Activated naive CD8-positive, alpha-beta T cell (primary cell): ENCODE data around the gene FTO.

Experiments used
- H3K27ac Mint-ChIP-seq: one replicate; pipeline ENCODE4 v1.8.0; 2021; ENCODE audit warnings: mixed read lengths
- H3K27me3 Mint-ChIP-seq: one replicate; pipeline ENCODE4 v1.8.0; 2021; ENCODE audit warnings: mixed read lengths
- H3K36me3 Mint-ChIP-seq: one replicate; pipeline ENCODE4 v1.8.0; 2021; ENCODE audit warnings: mixed read lengths
- H3K4me1 Mint-ChIP-seq: one replicate; pipeline ENCODE4 v1.8.0; 2021; ENCODE audit warnings: low read depth, mixed read lengths
- H3K4me3 Mint-ChIP-seq: one replicate; pipeline ENCODE4 v1.8.0; 2021; ENCODE audit warnings: mild to moderate bottlenecking, mixed read lengths
- H3K9me3 Mint-ChIP-seq: one replicate; pipeline ENCODE4 v1.8.0; 2021; ENCODE audit warnings: low read depth, mixed read lengths

Gene FTO

GRCh38 chr16:54048586-54049495 is 344.9 kb downstream of the FTO start:
- Mint-ChIP-seq H3K4me1 (peaks cover 8% of the 10 kb centered on the region), H3K4me3 (no peak overlapping the region), H3K9me3 (no peaks in the 10 kb centered on the region), H3K27ac (no peak overlapping the region), H3K27me3 (no peaks in the 10 kb centered on the region), H3K36me3 (peaks cover 4% of the 10 kb centered on the region)

DNA sequence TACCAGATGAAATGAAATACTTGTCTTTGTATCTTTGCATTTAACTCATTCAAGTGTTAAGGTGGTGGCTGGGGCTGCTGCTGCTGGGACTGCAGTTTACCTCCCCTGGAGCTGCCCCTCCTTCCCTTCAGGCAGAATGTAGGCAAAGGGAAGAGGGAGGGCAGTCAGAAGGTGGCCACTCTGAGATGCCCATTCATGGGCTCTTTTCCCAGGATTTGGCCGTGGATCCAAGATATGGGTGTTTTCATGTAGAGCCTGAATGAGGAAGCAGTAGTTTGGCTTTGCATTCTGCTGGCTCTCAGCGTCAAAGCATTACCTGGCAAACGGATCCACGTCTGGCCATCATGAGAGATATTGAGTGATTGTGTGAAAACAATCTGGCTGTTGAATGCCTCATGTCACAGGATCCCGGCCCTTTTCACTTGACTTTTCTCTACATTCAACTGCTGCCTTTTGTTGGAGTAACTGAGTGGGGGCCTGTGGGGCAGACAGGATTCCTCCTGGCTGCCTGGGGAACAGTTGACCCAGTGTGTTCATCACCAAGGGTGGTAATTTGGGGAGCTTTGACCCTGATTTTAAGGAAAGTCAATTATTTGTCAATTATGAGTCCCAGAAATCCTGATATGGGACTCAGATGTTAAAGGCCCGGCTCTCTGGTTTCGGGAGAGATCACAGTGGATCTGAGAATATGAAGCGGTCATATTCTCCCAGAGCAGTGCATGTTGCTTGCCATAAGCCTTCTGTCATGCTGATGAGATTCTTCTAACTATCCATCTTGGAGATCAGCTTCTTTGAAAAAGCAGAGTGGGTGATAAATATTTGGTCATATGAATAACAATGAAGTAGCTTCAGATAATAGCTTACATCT is 345.9 kb downstream of the FTO start:
- H3K27ac Mint-ChIP-seq = peak overlapping the region; percentile 16
- no peaks in the 10 kb centered on the region for H3K27me3 Mint-ChIP-seq
- H3K36me3 Mint-ChIP-seq = peaks cover 4% of the 10 kb centered on the region
- H3K4me1 Mint-ChIP-seq = peaks cover 8% of the 10 kb centered on the region
- no peaks in the 10 kb centered on the region for H3K9me3 Mint-ChIP-seq
- no peak overlapping the region for H3K4me3 Mint-ChIP-seq

DNA sequence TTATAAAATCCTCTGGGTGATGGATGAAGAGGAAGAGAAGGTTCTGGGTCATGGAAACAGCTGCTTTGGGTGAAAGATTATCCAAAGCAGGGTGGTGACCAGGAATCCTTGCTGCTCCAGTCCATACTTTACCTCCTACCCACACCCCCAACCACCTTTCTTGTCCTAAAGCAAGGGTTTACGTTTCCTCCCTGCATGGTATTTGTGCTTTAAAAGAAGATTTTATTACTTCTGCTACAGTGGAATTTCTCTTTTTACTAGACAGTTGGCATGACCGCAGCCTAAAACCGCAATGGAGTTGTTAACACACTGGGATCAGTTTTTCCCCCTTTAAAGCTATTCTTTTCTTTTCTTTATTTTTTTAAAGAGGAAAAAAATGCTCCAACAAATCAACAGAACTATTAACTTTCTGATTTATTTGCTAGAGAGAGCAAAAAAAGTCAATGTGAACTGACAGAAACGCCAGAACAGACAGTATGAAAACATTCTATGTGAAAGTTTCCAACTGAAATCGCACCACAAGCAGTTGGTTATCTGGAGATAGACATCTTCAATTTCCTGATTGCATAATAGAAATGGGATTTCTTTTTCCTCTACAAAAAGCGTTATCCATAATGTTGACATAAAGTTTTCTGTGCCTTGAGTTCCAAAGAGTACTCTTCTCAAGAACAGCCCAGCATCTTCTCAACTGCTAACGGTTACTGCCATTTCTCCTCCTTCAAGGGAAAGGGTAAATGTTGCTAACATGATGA is 346.7 kb downstream of the FTO start:
- Mint-ChIP-seq H3K27ac (no peak overlapping the region), H3K4me1 (peaks cover 8% of the 10 kb centered on the region), H3K9me3 (no peaks in the 10 kb centered on the region), H3K36me3 (peaks cover 4% of the 10 kb centered on the region), H3K4me3 (no peak overlapping the region), H3K27me3 (no peaks in the 10 kb centered on the region)

GRCh38 chr16:54051821-54052220 is 347.9 kb downstream of the FTO start:
- Mint-ChIP-seq H3K4me3 (no peak overlapping the region), H3K27me3 (no peaks in the 10 kb centered on the region), H3K9me3 (no peaks in the 10 kb centered on the region), H3K27ac (no peak overlapping the region), H3K36me3 (peaks cover 4% of the 10 kb centered on the region), H3K4me1 (peaks cover 8% of the 10 kb centered on the region)

DNA sequence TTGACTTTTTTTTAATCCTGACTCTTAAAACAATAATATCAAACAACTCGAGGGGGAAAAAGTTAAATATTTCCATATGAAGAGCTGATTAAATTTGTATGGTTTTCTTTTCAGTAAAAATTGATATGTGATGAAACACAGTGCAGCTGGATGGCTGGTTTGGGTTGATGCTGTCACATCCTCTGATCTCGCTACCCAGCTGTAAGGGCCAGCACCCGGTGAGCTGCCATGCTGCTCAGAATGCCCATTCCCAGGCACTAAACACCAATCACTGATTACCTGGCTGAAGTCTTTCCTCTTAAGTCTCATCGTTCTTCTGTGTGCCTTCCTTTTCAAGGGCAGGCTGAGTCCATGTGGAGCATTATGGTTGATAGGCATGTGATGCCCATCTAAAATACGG is 348.3 kb downstream of the FTO start:
- H3K4me1 Mint-ChIP-seq = peaks cover 8% of the 10 kb centered on the region
- no peaks in the 10 kb centered on the region for H3K9me3 Mint-ChIP-seq

DNA sequence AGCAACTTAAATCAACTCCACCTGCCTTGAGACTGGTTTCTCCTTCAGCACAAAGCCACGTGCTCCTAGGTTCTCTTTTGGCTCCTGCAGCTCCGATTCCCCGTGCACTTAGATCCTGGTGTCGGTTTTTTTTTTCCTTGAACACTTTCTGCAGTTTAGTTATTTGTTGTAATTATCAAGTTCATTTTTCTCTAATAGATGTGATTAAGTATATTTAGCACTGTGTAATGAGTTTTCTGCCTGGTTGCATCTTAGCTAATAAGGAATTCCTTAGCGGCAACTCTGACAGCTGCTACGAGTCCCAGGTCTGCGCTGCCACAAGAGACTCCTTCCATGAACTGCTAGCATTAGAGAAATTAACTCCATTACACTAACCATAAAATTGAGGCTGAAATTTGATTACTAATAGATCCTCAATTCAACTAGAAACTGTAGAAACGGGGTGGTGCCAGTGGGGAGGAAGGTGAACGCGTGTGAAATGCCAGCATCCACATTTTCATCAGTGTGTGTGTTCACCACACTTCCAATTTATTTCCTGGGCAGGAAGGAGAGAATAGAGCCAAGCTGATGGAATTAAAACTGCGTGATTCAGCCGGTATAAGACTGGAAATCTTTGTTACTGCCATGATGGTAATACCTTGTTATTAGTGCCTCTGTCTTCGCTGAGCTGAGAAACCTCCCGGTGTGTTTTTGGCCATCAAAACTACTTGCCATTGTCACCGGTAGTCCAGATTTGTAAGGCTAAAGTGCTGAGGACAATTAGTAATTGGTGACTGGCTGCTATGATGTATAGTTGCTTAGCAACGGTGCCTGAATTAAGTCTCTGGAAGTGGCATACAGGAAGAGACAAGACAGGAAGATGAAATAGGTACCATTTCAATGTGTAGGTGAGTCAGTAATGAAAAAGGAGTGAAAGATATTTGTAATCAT is 350.2 kb downstream of the FTO start:
- Mint-ChIP-seq H3K4me1 (peaks cover 8% of the 10 kb centered on the region), H3K36me3 (peaks cover 6% of the 10 kb centered on the region), H3K9me3 (no peaks in the 10 kb centered on the region), H3K27ac (no peak overlapping the region), H3K4me3 (no peak overlapping the region), H3K27me3 (no peaks in the 10 kb centered on the region)

More for the DNA sequence above, 348.3 kb downstream of the FTO start:
- H3K36me3 Mint-ChIP-seq = peaks cover 6% of the 10 kb centered on the region
- H3K4me3 Mint-ChIP-seq = no peak overlapping the region
- H3K27me3 Mint-ChIP-seq = no peaks in the 10 kb centered on the region
- H3K27ac Mint-ChIP-seq = no peak overlapping the region

DNA sequence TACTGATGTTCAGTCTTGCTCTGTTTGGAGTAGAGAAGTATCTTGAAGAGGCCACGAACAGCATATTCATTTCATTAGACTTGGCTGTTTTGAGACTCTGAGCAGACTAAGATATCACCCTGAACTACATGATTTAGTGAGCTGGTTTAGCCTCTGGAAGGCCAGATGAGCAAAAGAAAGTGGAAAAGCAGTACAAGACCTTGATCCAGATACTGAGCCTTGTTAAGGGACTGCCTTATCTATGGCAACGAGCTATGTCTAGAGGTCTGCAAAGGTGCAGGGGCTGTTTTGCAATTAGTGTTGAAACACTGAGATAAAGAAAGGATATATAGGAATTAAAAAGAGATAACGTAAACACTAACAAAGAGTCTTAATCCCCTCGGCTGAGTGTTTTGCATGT is 351.2 kb downstream of the FTO start:
- no peak overlapping the region for H3K4me3 Mint-ChIP-seq
- H3K9me3 Mint-ChIP-seq = no peaks in the 10 kb centered on the region
- peaks cover 6% of the 10 kb centered on the region for H3K36me3 Mint-ChIP-seq
- peaks cover 1% of the 10 kb centered on the region for H3K4me1 Mint-ChIP-seq
- H3K27ac Mint-ChIP-seq = no peak overlapping the region
- H3K27me3 Mint-ChIP-seq = no peaks in the 10 kb centered on the region

DNA sequence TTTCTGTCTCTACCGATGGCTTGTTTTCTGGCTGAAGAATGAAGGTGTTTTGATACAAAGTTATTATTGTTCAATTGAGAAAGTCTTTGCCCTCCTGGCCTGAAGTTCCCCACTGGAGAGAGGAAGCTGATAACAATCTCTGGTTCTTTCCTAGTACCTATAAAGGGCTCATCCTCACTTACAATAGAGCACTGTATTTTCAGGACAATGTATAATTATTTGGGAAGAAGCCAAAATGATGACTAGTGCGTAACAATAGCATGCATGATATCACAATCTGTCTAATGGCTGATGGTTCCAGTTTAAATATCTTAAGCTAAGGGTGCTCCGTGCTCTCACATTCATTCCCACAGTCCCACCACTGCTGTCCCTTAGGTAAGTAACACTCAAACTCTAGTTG is 351.9 kb downstream of the FTO start:
- Mint-ChIP-seq H3K36me3 (peaks cover 6% of the 10 kb centered on the region), H3K4me3 (no peak overlapping the region), H3K9me3 (no peaks in the 10 kb centered on the region), H3K27ac (no peak overlapping the region), H3K27me3 (no peaks in the 10 kb centered on the region), H3K4me1 (peaks cover 1% of the 10 kb centered on the region)

GRCh38 chr16:54056921-54057320 is 353.0 kb downstream of the FTO start:
- peaks cover 1% of the 10 kb centered on the region for H3K4me1 Mint-ChIP-seq
- H3K27me3 Mint-ChIP-seq = no peaks in the 10 kb centered on the region
- no peak overlapping the region for H3K27ac Mint-ChIP-seq
- peaks cover 4% of the 10 kb centered on the region for H3K36me3 Mint-ChIP-seq
- H3K9me3 Mint-ChIP-seq = no peaks in the 10 kb centered on the region
- H3K4me3 Mint-ChIP-seq = no peak overlapping the region

DNA sequence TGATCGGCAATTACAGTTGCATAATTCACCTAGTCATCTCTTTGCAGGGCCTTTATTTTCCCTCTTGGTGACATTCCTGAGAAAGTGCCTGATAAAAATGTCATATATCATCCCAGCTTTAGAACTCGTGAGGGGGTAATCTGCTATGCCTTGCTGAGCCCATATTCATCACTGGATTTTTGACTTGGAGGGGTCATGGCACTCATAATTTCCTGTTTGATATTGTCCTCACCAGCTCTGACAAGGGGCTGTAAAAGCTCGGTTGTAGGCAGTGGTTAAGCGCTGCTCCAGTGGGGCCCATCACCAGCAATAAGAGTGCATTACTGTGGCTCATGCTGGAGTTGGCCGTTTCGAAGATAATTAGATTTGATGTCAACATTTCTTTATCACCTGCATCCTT is 355.4 kb downstream of the FTO start:
- no peaks in the 10 kb centered on the region for H3K4me1 Mint-ChIP-seq
- H3K27ac Mint-ChIP-seq = no peak overlapping the region
- no peaks in the 10 kb centered on the region for H3K9me3 Mint-ChIP-seq
- H3K4me3 Mint-ChIP-seq = no peak overlapping the region
- peaks cover 8% of the 10 kb centered on the region for H3K36me3 Mint-ChIP-seq
- H3K27me3 Mint-ChIP-seq = no peaks in the 10 kb centered on the region

DNA sequence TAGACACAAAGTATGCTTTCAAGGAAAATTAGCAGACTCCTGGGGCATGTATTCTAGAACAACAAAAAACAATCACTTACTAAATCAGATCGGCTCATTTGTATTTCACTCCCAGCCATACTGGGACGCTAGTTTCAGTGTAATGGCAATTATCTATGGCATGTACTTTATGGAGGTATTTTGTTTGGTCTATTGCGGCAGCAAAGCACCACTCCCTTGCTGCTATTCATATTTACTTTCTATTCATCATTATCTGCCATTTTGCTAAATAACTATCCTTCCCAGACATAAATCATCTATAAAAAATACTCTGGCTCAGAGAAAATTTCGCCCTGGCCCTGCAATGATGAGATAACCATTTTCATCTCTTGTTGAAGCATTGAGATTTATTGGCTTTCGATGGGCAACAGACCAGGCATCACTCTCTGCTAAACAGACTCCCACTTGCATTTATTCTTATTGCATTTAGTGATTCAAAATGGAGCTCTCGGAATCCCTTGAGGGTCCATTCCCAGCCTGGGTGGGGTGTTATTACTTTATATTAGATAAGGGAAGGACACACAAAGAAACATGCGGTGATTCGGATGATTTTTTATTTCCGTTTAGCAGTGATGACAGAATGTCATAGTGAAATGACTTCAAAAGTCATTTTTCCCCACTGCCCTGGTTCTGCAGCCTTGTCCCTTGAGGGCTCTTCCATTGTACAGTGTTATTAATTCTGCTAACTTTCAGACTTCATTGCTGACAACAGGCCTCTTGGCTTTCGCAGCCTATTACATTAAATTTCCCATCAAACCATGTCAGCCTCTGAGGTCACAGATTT is 356.9 kb downstream of the FTO start:
- Mint-ChIP-seq H3K4me1 (no peaks in the 10 kb centered on the region), H3K4me3 (no peak overlapping the region), H3K36me3 (peaks cover 8% of the 10 kb centered on the region), H3K27ac (no peak overlapping the region), H3K9me3 (no peaks in the 10 kb centered on the region), H3K27me3 (no peaks in the 10 kb centered on the region)

DNA sequence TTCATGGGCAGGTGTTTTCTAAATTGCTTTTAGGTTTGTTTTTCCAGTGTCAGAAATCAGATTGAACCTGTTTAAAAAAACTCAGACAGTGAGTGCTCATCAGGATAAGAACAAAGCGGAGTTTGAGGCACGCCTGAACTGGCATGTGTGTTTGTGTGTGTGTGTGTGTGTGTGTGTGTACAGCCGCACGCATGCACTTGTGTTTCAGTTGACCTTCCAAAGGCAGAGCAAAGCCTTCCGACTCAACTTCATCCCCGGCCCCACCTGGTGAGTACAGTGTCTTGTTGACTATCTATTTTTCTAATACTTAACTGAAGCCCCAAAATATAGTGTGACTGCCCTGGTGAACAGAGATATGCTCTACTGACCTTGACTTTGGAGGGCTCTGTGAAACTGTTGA is 357.5 kb downstream of the FTO start:
- Mint-ChIP-seq H3K27ac (no peak overlapping the region), H3K27me3 (no peaks in the 10 kb centered on the region), H3K9me3 (no peaks in the 10 kb centered on the region), H3K4me3 (no peak overlapping the region), H3K36me3 (peaks cover 8% of the 10 kb centered on the region), H3K4me1 (no peaks in the 10 kb centered on the region)
